ENCODE data around the gene TBC1D25.

Gene TBC1D25

GRCh38 chrX:48559636-48560035 lies 20.1 kb downstream of the TBC1D25 start:
- Histone ChIP-seq H3K4me3 (no peak overlapping the region), H3K27ac (no peak overlapping the region)
- TF ChIP-seq CTCF (IDR thresholded peaks at IDR 0.05), result no peak
- no peak for DNase-seq (ENCODE audit: low spot score)

- DNase-seq (ENCODE audit: low spot score), result no peak
- Histone ChIP-seq H3K27ac (no peak overlapping the region), H3K4me3 (no peak overlapping the region)
- no peak for TF ChIP-seq CTCF (IDR thresholded peaks at IDR 0.05)
These were observed 20.5 kb downstream of the TBC1D25 start for GRCh38 chrX:48560056-48560455.

- no peak overlapping the region for H3K27ac ChIP-seq
- TF ChIP-seq CTCF (IDR thresholded peaks at IDR 0.05), result no peak
- DNase-seq (ENCODE audit: low spot score), result no peak
- no peak overlapping the region for H3K4me3 ChIP-seq
These were observed 21.2 kb downstream of the TBC1D25 start for GRCh38 chrX:48560681-48561080.

GRCh38 chrX:48569958-48570357 lies 30.4 kb downstream of the TBC1D25 start:
- no peak for DNase-seq (ENCODE audit: low spot score)
- no peak for TF ChIP-seq CTCF (IDR thresholded peaks at IDR 0.05)
- H3K4me3 ChIP-seq, result no peak overlapping the region
- H3K27ac ChIP-seq, result no peak overlapping the region

- Histone ChIP-seq H3K27ac (peak overlapping the region; percentile 93 to 96), H3K4me3 (peak overlapping the region; percentile 74)
- no peak for TF ChIP-seq CTCF (IDR thresholded peaks at IDR 0.05)
- DNase-seq (ENCODE audit: low spot score), result no peak
These were observed 34.3 kb downstream of the TBC1D25 start for GRCh38 chrX:48573690-48574269.

- peak within 1 kb of the TSS; percentile 93 to 96 for H3K27ac ChIP-seq
- peak within 1 kb of the TSS; percentile 74 for H3K4me3 ChIP-seq
- TF ChIP-seq CTCF (IDR thresholded peaks at IDR 0.05), result no peak
- DNase-seq (ENCODE audit: low spot score), result peak; percentile 94
These were observed 35.1 kb downstream of the TBC1D25 start, which contains the start of gene RBM3 for GRCh38 chrX:48574270-48575266. Gene RBM3 (plus strand): TSS chrX:48574484. CDS start chrX:48575181, 697 bp downstream.
